Left kidney (tissue), 2 donors: ENCODE measurements around the gene CD1E. TPM values are rescaled to one million over a fixed set of nuclear protein-coding genes. Genes with fewer than 3 reads are reported as not detected.
"Not testable (repeated sequence)": the region's sequence is repeated elsewhere in the genome, so short reads cannot be mapped to it uniquely, and the experiment has no call there.

Experiments used
- DNase-seq: peaks from one replicate; pipeline ENCODE4 v3.0.0-alpha.2; 2013
- polyA plus RNA-seq: library from polyadenylated mRNA; unstranded; fragments of 120-200 nt; gene quantifications from one replicate; pipeline ENCODE4 v1.2.1, GENCODE V29; 2013; ENCODE audit not compliant: insufficient read length

The CD1E gene
- polyA plus RNA-seq, 1 donor = not detected

DNA sequence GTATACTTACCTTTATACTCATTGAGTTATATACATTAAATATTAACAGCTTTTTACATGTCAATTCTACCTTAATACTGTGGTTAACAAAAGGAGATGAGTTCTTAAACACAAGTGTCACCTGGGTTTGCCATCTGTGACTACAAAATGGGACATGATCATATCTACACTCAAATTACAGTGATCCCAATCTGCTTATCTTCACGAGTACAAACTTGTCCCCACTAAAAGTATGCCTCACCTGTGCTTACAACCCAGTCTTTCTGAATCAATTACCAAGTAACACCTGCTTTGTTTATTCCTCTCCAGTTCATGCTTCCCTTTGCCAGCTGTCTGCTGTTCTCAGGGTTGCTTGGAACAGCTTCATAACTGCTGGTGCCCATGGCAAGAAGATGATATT, 8.8 kb downstream of the CD1E start:
- no peak for DNase-seq

DNA sequence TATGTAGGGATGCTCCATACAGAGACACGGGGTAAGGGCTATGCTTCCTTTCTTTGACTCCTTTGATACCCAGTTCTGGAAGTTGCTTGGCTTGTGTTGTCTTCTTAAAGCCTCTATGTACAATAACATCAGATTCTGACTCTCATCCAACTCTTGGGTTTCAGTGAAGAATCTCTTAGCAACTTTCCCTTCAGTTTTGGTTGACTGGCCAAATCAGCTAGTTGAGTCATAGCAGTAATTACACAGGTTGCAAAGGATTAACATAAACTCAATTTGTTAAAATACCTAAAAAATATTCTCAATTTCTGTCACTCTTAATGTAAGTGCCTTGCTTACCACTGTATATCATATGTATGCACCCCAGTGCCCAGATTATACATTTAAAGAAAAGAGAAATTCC, 9.2 kb downstream of the CD1E start:
- no peak for DNase-seq

DNA sequence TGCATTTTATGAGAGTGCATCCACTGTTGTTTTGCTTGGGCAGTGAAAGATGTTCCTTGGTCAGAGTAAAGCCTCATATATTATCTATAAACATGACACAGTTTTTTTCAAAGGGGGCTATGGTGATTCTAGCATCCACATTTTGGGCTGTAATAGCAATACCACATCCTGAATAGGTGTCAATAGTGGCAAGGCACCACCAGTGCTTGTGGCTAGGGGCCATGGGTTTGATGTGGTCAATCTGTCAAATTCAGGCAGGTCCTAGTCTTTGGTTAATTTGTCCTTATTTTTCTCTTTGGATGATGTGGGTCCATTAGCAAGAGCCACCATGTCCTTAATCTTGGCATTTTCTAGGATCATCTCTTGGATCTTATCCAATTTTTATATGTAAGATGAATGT, 13.1 kb downstream of the CD1E start:
- DNase-seq = no peak

DNA sequence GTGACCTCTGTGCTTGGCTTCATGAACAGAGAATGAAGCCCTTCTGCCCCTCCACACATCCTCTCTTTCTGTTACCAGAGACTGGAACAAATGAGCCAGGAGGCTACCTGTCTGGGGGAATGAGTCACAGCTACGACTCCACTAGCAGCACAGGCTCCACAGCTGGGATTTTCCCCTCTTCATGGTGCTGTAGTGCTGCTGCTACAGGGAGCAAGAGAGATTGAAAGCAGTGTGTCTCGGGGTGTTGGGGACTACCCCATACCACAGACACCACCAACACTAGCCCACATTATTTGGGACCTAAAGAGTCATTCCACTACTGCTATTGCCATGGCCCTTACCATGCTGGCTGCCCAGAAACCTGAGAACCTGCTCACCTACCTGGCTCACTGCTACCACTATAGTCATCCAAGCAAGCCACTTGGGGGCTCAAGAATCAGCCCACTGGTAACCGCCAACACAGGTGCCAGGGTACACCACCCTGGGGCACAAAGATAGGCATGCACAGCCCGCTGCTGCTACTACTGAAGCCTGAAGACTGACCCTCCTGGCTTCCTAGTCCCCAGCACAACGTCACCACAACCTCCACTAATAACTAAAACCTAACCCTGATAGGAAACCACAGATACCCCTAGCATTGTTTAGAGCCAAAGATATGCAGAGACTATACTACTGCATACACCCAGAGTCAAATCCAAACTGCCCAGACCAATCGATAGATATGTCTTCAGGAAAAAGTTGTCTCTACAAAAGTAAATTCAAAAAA, 17.7 kb downstream of the CD1E start:
- DNase-seq = no peak

DNA sequence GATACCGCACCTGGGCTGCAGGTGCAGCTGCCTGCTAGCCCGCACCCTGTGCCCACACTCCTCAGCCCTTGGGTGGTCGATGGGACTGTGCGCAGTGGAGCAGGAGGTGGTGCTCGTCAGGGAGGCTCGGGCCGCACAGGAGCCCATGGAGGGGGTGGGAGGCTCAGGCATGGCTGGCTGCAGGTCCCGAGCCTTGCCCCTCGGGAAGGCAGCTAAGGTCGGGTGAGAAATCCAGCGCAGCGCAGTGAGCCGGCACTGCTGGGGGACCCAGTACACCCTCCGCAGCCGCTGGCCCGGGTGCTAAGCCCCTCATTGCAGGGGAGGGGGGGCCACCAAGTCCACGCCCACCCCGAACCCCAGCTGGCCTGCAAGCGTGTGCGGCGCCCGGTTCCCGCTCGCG, 20.4 kb downstream of the CD1E start:
- not testable (repeated sequence) for DNase-seq

DNA sequence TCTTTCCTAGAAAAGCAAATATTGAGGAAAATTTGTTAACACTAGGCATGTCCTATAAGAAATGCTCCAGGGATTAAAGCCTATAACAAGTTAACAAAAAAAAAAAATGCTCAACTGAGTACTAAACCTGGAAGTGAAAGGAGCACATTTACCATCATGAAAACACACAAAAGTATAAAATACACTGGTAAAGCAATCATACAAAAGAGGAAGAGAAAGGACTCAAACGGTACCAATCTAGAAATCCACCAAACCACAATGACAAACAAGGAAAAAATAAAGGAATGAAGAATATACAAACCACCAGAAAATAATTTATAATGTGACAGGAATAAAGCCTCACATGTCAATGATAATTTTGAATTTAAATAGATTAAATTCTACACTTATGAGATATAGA, 21.2 kb downstream of the CD1E start:
- DNase-seq = no peak

DNA sequence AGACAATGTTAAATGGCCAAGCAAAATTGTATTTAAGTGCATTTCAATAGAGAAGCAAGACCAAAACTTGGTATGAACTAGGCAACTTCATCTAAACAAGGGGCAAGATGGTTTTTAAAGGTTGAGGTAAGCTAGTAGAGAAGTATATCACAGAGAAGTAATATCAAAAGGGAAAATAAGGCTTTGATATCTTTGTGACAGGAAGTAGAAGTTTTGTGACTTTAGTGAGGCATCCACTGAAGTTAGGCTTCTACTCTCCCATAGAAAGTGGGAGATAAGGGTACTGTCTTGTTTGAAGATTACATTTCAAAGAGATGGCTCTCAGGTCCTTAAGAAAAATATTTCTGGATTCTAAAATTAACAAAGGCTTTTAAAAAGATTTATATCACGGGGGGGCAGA, 36.6 kb downstream of the CD1E start:
- DNase-seq = no peak

DNA sequence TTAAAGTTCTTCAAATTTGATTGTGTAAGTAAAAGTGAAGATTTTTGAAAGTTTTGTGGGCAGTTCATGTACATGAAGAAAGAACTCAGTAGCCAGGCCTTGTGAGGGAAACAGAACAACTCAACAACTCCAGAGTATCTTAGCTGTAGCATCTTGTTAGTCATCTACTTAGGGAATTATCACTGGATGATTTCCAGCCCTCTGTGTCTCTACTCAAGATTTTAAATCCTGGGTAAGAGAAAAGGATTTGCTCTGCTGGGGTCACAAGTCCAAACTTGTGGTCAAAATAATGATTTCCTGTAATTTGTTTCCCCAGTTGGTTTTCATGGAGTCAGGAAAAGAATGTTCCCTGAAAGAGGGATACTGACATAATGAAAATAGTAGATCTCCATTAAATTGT, 37.4 kb downstream of the CD1E start:
- DNase-seq = no peak

DNA sequence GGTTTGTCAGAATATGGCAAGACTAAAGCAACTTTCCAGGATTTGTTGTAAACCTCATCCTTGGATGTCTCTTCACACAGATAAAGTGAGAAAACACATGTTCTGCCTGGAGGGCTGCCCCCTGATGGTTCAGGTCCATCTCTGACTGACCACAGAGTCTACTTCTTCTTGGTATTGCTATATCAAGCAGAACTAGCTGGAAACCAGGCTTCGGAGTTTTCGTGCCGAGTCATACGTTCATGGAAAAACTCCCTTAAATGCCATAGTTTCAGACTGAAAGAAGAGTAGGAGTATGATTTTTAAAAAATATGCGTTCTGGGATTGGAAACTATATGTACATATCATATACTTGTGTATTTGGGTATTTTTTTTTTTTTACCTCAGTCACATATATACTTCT, 39.8 kb downstream of the CD1E start:
- no peak for DNase-seq

DNA sequence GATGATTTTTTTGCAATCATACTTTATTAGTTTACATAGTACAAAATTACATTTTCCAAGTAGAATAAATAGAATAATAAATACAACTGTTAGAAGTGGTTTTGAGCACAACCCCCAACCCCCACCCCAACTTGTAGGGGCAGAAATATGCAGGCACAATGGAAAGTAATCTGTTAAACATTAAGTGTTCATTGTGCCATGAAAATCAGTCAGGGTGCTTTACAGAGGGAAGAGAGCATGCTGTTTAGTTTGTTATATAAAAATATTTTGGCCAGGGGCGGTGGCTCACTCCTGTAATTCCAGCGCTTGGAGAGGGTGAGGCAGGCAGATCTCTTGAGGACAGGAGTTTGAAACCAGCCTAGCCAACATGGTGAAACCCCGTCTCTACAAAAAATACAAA, 43.0 kb downstream of the CD1E start:
- DNase-seq = peak; percentile 5

DNA sequence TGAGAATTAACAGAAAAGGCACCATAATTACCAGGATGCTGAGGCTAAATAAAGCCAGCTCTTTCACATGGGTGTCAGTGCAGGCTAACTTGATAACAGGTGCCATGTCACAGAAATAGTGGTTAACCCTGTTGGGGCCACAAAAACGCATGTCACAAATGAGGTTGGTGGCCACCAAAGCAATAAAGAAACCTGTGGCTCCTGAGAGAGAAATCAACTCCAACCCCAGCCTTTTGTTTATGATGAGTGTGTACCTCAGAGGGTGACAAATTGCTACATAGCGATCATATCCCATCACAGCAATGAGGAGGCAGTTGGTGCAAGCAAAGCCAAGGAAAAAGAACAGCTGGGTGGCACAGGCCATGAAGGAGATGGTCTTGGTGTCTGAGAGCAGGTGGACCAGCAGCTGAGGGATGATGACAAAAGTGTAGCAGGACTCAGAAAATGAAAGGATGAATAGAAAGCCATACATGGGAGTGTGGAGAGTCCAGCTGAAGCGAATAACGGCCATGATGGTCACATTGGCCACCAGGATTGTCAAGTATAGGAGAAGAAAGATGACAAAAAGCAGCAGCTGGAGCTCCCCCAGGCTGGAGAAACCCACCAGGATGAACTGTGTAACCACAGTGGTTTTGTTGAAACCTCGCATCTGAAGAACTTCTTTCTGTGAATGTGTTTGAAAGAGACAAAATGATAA, 45.3 kb downstream of the CD1E start, which contains the start of gene OR10T2:
Gene OR10T2 (minus strand): TSS at position 649 of the 697 bp plus-strand sequence. CDS start 0 bp downstream, at position 649.
- DNase-seq = no peak

DNA sequence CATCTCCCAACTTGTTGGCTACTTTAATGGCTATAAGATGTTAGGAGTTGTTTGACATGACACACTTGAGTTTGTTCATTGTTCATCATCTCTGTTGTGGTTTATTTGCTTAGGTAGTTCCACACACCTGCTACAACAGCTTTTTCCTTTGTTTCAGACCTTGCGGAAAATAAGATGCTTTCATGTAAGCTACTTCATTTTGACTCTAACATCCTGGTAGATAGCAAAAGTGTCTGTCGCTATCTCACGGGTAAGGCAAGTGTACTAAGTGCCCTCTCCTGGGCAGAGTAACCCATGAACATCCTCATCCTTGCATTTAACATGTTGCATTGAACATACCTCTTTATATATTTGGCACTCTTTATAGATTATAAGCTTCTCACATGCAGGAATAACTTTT, 47.2 kb downstream of the CD1E start:
- DNase-seq = no peak

DNA sequence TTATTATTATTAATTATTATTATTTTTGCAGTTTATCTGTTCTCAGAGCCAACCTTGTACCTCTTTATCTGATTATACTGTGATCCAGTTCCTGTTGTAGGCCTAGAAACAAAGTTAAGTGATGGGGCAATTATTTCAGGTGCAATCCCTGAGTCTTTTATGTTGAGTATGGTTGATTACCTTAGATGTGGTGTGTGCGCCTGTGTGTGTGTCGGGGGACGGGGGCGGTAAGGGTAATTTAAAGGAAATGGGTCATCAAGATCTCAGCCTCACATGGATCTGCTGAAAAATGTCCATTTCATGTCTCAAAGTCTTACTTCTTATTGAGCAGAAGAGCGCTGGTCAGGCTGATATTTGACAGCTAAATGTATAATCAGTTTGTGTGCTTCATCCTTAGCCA, 53.4 kb downstream of the CD1E start:
- DNase-seq = no peak

Other genes with a start within 250 kb of the CD1E start
- gene CD1D, start 173.0 kb upstream of the CD1E start, polyA plus RNA-seq = 6.5 TPM
- not detected for gene CD1A, start 99.5 kb upstream of the CD1E start, polyA plus RNA-seq
- gene CD1C, start 64.0 kb upstream of the CD1E start, polyA plus RNA-seq = 1.00 TPM
- gene CD1B, start 22.4 kb upstream of the CD1E start, polyA plus RNA-seq = not detected
- gene OR10T2, start 45.6 kb downstream of the CD1E start, polyA plus RNA-seq = not detected
- not detected for gene OR10K2, start 72.3 kb downstream of the CD1E start, polyA plus RNA-seq
- 0.03 TPM for gene OR10K1, start 107.9 kb downstream of the CD1E start, polyA plus RNA-seq
- not detected for gene OR10R2, start 118.3 kb downstream of the CD1E start, polyA plus RNA-seq
- gene OR6Y1, start 200.5 kb downstream of the CD1E start, polyA plus RNA-seq = 0.15 TPM
- gene OR6P1, start 216.7 kb downstream of the CD1E start, polyA plus RNA-seq = not detected
- gene OR10X1, start 226.0 kb downstream of the CD1E start, polyA plus RNA-seq = not detected